ENCODE data around the gene GCN1.

The GCN1 gene

GRCh38 chr12:120156315-120157259 lies 37.9 kb downstream of the GCN1 start:
- no peaks in the 10 kb centered on the region for H3K27me3 ChIP-seq (ENCODE audit: control insufficient read depth in 5 of 5, insufficient read depth in 4 of 5, low read length in 5 of 5)
- H3K9ac ChIP-seq (ENCODE audit: low read length in 5 of 5) = no peak overlapping the region
- no peak overlapping the region for H3K27ac ChIP-seq (ENCODE audit: low read depth, low read length)
- peaks cover 20 to 93% (median 92%) of the 10 kb centered on the region in 5 donors for H3K36me3 ChIP-seq (ENCODE audit: control insufficient read depth in 5 of 5, insufficient read depth in 5 of 5, low read length in 5 of 5)
- H3K4me3 ChIP-seq (ENCODE audit: low read depth in 1 of 5, low read length in 5 of 5) = no peak overlapping the region
- no peaks in the 10 kb centered on the region for H3K4me1 ChIP-seq (ENCODE audit: control insufficient read depth in 5 of 5, insufficient read depth in 5 of 5, low read length in 5 of 5)
- H3K9me3 ChIP-seq (ENCODE audit: control insufficient read depth in 5 of 5, low read length in 5 of 5) = no peaks in the 10 kb centered on the region

GRCh38 chr12:120155072-120155471 lies 39.4 kb downstream of the GCN1 start:
- no peaks in the 10 kb centered on the region for H3K4me1 ChIP-seq (ENCODE audit: control insufficient read depth in 5 of 5, insufficient read depth in 5 of 5, low read length in 5 of 5)
- H3K9ac ChIP-seq (ENCODE audit: low read length in 5 of 5) = no peak overlapping the region
- peaks cover 14 to 91% (median 89%) of the 10 kb centered on the region in 5 donors for H3K36me3 ChIP-seq (ENCODE audit: control insufficient read depth in 5 of 5, insufficient read depth in 5 of 5, low read length in 5 of 5)
- no peaks in the 10 kb centered on the region for H3K27me3 ChIP-seq (ENCODE audit: control insufficient read depth in 5 of 5, insufficient read depth in 4 of 5, low read length in 5 of 5)
- H3K9me3 ChIP-seq (ENCODE audit: control insufficient read depth in 5 of 5, low read length in 5 of 5) = no peaks in the 10 kb centered on the region
- H3K4me3 ChIP-seq (ENCODE audit: low read depth in 1 of 5, low read length in 5 of 5) = no peak overlapping the region
- H3K27ac ChIP-seq (ENCODE audit: low read depth, low read length) = no peak overlapping the region

- Histone ChIP-seq H3K27ac (ENCODE audit: low read depth, low read length) (no peak overlapping the region), H3K36me3 (ENCODE audit: control insufficient read depth in 5 of 5, insufficient read depth in 5 of 5, low read length in 5 of 5) (peaks cover 18 to 92% (median 90%) of the 10 kb centered on the region in 5 donors), H3K4me3 (ENCODE audit: low read depth in 1 of 5, low read length in 5 of 5) (no peak overlapping the region), H3K4me1 (ENCODE audit: control insufficient read depth in 5 of 5, insufficient read depth in 5 of 5, low read length in 5 of 5) (peaks cover 0 to 2% (median 0%) of the 10 kb centered on the region in 5 donors), H3K9me3 (ENCODE audit: control insufficient read depth in 5 of 5, low read length in 5 of 5) (no peaks in the 10 kb centered on the region), H3K9ac (ENCODE audit: low read length in 5 of 5) (no peak overlapping the region), H3K27me3 (ENCODE audit: control insufficient read depth in 5 of 5, insufficient read depth in 4 of 5, low read length in 5 of 5) (no peaks in the 10 kb centered on the region)
These were observed 43.5 kb downstream of the GCN1 start for GRCh38 chr12:120150919-120151525.

GRCh38 chr12:120148011-120148410 lies 46.5 kb downstream of the GCN1 start:
- no peak overlapping the region for H3K27ac ChIP-seq (ENCODE audit: low read depth, low read length)

GRCh38 chr12:120145164-120145563 lies 49.4 kb downstream of the GCN1 start:
- H3K36me3 ChIP-seq (ENCODE audit: control insufficient read depth in 5 of 5, insufficient read depth in 5 of 5, low read length in 5 of 5) = peaks cover 15 to 98% (median 89%) of the 10 kb centered on the region in 5 donors
- no peaks in the 10 kb centered on the region for H3K9me3 ChIP-seq (ENCODE audit: control insufficient read depth in 5 of 5, low read length in 5 of 5)
- H3K27ac ChIP-seq (ENCODE audit: low read depth, low read length) = no peak overlapping the region
- H3K4me1 ChIP-seq (ENCODE audit: control insufficient read depth in 5 of 5, insufficient read depth in 5 of 5, low read length in 5 of 5) = peaks cover 0 to 5% (median 0%) of the 10 kb centered on the region in 5 donors
- no peak overlapping the region for H3K4me3 ChIP-seq (ENCODE audit: low read depth in 1 of 5, low read length in 5 of 5)
- H3K27me3 ChIP-seq (ENCODE audit: control insufficient read depth in 5 of 5, insufficient read depth in 4 of 5, low read length in 5 of 5) = no peaks in the 10 kb centered on the region
- H3K9ac ChIP-seq (ENCODE audit: low read length in 5 of 5) = no peak overlapping the region

More at GRCh38 chr12:120148011-120148410, 46.5 kb downstream of the GCN1 start:
- peaks cover 0 to 2% (median 0%) of the 10 kb centered on the region in 5 donors for H3K4me1 ChIP-seq (ENCODE audit: control insufficient read depth in 5 of 5, insufficient read depth in 5 of 5, low read length in 5 of 5)
- H3K9ac ChIP-seq (ENCODE audit: low read length in 5 of 5) = no peak overlapping the region
- no peaks in the 10 kb centered on the region for H3K9me3 ChIP-seq (ENCODE audit: control insufficient read depth in 5 of 5, low read length in 5 of 5)
- H3K27me3 ChIP-seq (ENCODE audit: control insufficient read depth in 5 of 5, insufficient read depth in 4 of 5, low read length in 5 of 5) = no peaks in the 10 kb centered on the region
- H3K36me3 ChIP-seq (ENCODE audit: control insufficient read depth in 5 of 5, insufficient read depth in 5 of 5, low read length in 5 of 5) = peaks cover 17 to 92% (median 83%) of the 10 kb centered on the region in 5 donors
- H3K4me3 ChIP-seq (ENCODE audit: low read depth in 1 of 5, low read length in 5 of 5) = no peak overlapping the region

- H3K36me3 ChIP-seq (ENCODE audit: control insufficient read depth in 5 of 5, insufficient read depth in 5 of 5, low read length in 5 of 5) = peaks cover 15 to 98% (median 89%) of the 10 kb centered on the region in 5 donors
- H3K4me3 ChIP-seq (ENCODE audit: low read depth in 1 of 5, low read length in 5 of 5) = no peak overlapping the region
- H3K27me3 ChIP-seq (ENCODE audit: control insufficient read depth in 5 of 5, insufficient read depth in 4 of 5, low read length in 5 of 5) = no peaks in the 10 kb centered on the region
- H3K4me1 ChIP-seq (ENCODE audit: control insufficient read depth in 5 of 5, insufficient read depth in 5 of 5, low read length in 5 of 5) = peaks cover 0 to 5% (median 0%) of the 10 kb centered on the region in 5 donors
- H3K27ac ChIP-seq (ENCODE audit: low read depth, low read length) = no peak overlapping the region
- no peaks in the 10 kb centered on the region for H3K9me3 ChIP-seq (ENCODE audit: control insufficient read depth in 5 of 5, low read length in 5 of 5)
- H3K9ac ChIP-seq (ENCODE audit: low read length in 5 of 5) = no peak overlapping the region
These were observed 50.3 kb downstream of the GCN1 start for GRCh38 chr12:120144215-120144614.

GRCh38 chr12:120142231-120142877 lies 52.2 kb downstream of the GCN1 start:
- Histone ChIP-seq H3K27ac (ENCODE audit: low read depth, low read length) (no peak overlapping the region), H3K4me3 (ENCODE audit: low read depth in 1 of 5, low read length in 5 of 5) (no peak overlapping the region), H3K9ac (ENCODE audit: low read length in 5 of 5) (no peak overlapping the region), H3K4me1 (ENCODE audit: control insufficient read depth in 5 of 5, insufficient read depth in 5 of 5, low read length in 5 of 5) (peaks cover 0 to 5% (median 0%) of the 10 kb centered on the region in 5 donors), H3K36me3 (ENCODE audit: control insufficient read depth in 5 of 5, insufficient read depth in 5 of 5, low read length in 5 of 5) (peaks cover 7 to 98% (median 86%) of the 10 kb centered on the region in 5 donors), H3K9me3 (ENCODE audit: control insufficient read depth in 5 of 5, low read length in 5 of 5) (no peaks in the 10 kb centered on the region), H3K27me3 (ENCODE audit: control insufficient read depth in 5 of 5, insufficient read depth in 4 of 5, low read length in 5 of 5) (no peaks in the 10 kb centered on the region)

GRCh38 chr12:120141336-120141735 lies 53.2 kb downstream of the GCN1 start:
- H3K27ac ChIP-seq (ENCODE audit: low read depth, low read length) = no peak overlapping the region
- H3K9ac ChIP-seq (ENCODE audit: low read length in 5 of 5) = no peak overlapping the region
- no peaks in the 10 kb centered on the region for H3K27me3 ChIP-seq (ENCODE audit: control insufficient read depth in 5 of 5, insufficient read depth in 4 of 5, low read length in 5 of 5)
- H3K36me3 ChIP-seq (ENCODE audit: control insufficient read depth in 5 of 5, insufficient read depth in 5 of 5, low read length in 5 of 5) = peaks cover 3 to 98% (median 86%) of the 10 kb centered on the region in 5 donors
- H3K4me1 ChIP-seq (ENCODE audit: control insufficient read depth in 5 of 5, insufficient read depth in 5 of 5, low read length in 5 of 5) = peaks cover 0 to 9% (median 0%) of the 10 kb centered on the region in 5 donors
- H3K4me3 ChIP-seq (ENCODE audit: low read depth in 1 of 5, low read length in 5 of 5) = no peak overlapping the region
- H3K9me3 ChIP-seq (ENCODE audit: control insufficient read depth in 5 of 5, low read length in 5 of 5) = no peaks in the 10 kb centered on the region

- Histone ChIP-seq H3K4me3 (ENCODE audit: low read depth in 1 of 5, low read length in 5 of 5) (no peak overlapping the region), H3K9ac (ENCODE audit: low read length in 5 of 5) (no peak overlapping the region), H3K4me1 (ENCODE audit: control insufficient read depth in 5 of 5, insufficient read depth in 5 of 5, low read length in 5 of 5) (peaks cover 0 to 9% (median 0%) of the 10 kb centered on the region in 5 donors), H3K9me3 (ENCODE audit: control insufficient read depth in 5 of 5, low read length in 5 of 5) (no peaks in the 10 kb centered on the region), H3K36me3 (ENCODE audit: control insufficient read depth in 5 of 5, insufficient read depth in 5 of 5, low read length in 5 of 5) (peaks cover 6 to 97% (median 91%) of the 10 kb centered on the region in 5 donors), H3K27me3 (ENCODE audit: control insufficient read depth in 5 of 5, insufficient read depth in 4 of 5, low read length in 5 of 5) (no peaks in the 10 kb centered on the region), H3K27ac (ENCODE audit: low read depth, low read length) (no peak overlapping the region)
These were observed 53.9 kb downstream of the GCN1 start for GRCh38 chr12:120140603-120141002.

Measured in subcutaneous abdominal adipose tissue (tissue), 5 donors.